HG03575 (cell line): ENCODE results near the gene MACROD2.

Experiments
- ATAC-seq: cut with Tn5 transposase; IDR thresholded peaks from one replicate; pipeline ENCODE4 v1.9.1; 2021; ENCODE audit not compliant: unreplicated experiment, insufficient number of reproducible peaks, low FRiP score; ENCODE audit errors: extremely low read depth

Gene MACROD2

DNA sequence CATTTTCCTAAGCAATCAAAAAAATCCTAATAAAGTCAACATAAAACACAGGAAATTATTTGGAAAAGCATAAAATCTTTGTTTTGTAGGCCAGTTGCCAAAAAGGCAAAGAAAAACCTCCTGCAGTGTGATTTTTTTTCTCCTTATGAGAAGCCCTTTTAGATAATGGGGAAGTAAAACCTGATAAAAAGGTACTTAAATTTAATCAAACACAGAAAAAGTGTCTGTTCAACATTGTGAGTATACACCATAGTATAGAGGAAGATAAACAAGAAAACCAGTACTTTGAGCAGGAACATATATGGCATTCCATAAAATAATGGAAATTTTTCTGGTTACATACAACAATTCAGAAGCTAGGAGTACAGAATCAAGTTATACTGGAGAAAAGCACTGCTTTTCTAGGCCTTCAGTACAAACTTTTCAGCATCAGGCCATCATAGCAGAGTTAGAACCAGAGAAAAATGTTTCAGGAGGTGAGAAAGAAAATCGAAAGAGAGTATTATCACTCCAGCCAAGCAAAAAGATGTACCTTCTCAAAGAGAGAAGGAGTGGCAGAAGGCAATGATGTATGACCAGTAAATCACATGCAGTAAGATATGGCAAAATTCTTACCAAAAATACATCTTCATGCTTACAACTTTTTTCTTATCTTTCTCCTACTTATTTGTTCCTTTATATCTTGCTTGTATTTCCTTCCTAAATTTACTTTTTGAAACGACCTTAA, 2083.0 kb downstream of the MACROD2 start:
- ATAC-seq: no peak

GRCh38 chr20:16081421-16081820, 2086.1 kb downstream of the MACROD2 start:
- no peak for ATAC-seq

- ATAC-seq: no peak
Measured at GRCh38 chr20:16082051-16082550, 2086.8 kb downstream of the MACROD2 start.

- ATAC-seq: no peak
Measured at GRCh38 chr20:16083639-16084280, 2088.4 kb downstream of the MACROD2 start.

- ATAC-seq: no peak
Measured at GRCh38 chr20:16095226-16095625, 2099.9 kb downstream of the MACROD2 start.

DNA sequence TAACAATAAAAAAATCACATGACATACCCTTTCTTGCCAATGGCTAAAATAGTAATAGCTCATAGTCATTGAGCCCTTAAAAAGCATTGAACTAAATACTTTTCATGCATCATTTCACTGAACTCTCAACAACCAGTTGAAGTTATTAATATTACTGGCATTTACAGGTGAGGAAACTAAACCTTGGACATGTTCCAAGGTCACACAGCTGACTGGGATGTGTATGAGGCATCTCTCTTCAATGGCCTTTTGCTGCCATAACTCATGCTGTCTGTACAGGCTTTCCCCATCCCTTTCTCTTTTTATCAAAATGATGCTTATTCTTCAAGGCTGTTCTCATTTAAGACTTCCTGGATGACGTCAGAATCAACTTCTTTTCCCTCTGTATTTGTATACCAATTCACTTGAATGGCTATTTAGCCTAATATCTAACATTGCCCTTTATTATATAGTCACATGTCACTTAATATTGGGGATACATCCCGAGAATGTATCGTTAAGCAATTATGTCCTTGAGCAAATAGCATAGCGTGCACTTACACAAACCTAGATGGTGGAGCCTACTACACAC, 2101.5 kb downstream of the MACROD2 start:
- ATAC-seq: no peak

DNA sequence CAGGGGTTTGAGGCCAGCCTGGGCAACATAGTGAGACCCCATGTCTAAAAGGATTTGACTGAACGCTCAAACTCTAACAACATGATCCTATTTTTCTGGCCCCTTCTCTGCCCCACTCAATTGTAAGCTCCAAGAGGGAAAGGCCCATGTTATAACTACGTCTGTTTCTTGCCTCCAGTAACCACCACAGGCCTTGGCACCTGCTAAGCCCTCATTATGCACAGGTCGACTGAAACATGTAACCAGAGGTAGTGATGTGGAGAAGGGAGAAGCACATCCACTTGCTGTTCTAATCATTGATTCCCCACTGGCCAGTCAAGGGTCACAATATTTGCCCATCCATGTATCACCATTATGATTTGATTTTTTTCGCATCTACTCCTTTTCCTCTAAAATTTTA, 2102.5 kb downstream of the MACROD2 start:
- no peak for ATAC-seq

DNA sequence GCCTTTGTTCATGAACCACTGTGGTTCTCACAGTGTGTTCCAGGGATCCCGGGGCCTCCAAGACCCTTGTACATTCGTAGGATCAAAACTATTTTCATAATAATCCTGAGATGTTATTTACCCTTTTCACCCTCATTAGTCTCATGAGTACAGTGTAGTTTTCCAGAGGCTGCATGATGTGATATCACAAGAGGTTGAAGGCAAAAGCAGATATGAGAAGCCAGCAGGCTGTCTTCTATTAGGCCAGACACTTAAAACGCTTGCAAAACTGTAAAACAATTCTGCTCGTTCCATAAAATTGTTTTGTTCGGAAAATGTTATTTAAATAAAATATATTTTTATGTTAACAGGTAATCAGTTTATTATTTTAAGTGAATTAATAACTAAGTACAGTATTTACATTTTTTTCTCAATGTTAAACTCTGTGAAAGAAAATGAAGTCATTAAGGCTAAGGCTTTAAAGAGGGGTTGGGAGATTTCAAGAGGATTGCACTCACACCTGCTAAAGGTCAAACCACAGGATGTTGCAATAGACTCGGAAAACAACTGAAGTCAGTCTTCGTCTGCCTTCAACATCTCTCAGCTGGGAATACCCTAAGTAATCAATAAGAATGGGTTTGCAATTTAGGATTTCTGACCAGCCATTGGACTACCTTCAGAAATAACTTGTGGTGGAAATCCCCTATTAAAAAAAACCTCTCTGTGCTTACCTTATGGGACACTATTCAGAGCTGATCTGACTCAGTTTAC, 2103.7 kb downstream of the MACROD2 start:
- ATAC-seq: no peak

DNA sequence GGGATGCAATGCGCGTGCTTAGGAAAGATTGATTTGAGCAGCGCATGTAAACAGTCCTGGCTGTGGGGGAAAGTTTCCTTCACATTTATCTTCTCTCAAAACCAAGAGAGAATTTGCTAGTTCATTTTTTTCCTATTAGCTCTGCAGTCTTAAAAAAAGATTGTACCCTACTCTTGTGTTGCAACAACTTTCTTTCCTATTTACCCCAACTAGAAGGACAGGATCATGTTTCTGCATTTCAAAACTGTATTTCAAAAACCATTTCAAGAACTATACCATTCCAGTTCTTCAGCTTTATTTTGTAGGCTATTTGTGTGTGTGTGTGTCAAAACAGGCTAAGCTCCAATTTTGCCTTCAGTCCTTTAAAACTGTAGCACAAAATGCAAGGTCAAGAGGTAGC, 2104.8 kb downstream of the MACROD2 start:
- no peak for ATAC-seq

DNA sequence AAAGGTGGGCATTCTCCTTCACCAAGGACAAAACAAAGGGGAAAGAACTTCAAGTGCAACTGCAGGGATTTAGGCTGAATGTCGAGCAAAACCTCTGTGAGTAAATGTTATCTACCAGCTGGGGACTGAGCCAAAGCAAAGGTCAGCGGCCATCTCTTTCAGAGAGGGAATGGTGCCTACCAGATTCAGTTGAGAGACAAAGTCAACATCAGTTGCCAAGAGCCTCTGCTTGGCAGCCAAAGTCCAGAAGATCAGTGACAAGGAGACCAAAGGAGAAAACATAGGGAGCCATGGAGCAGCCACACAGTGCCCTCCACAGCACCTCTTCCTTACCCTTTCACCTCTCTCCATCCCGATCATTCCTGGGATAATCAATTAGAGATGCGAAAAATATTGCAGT, 2105.5 kb downstream of the MACROD2 start:
- ATAC-seq: no peak
